OCI-M1 (cell line): ENCODE results near the gene DENND4C.
A peak's percentile ranks its signal among the peaks of the same experiment; 100 is the strongest.

Experiments used
- DNase-seq: peaks from one replicate; lab custom pipeline; 2025; lab: John Stamatoyannopoulos, UW

The DENND4C gene

DNA sequence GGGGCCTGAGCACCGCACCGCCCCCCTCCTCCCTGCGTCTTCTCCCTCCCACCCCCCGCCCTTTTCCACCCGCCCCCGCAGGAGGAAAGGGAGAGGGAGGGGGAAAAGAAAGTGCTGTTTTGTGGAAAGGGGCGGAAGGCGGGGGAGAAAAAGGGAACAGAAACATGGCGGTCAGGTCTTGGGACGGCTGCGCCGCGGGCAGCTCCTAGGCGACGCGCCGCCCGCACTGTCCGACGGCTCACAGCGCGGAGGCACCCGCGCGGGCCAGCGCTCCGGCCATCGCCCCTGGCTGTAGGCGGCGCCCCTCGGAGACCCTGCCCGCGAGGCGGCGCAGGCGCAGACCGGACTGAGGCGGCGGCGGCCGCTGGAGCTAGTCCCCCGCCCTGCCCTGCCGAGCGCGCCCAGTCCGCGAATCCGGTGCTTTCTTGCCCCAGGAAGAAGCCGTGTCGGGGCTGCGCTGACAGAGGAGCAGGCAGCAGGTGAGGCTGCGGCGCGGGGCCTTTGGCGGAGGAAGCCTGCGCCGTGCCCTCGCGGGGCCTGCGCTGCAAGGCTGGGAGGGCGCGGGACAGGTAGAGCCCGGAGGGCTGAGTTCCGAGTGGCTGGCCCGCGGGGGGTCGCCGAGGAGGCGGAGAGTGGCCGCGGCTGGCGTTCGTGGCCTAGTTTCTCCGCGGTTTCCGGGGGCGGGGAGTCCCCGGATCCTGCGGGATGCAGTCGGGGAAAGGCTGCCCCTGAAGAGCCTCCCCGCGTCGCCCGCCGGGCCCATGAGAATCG, at the start of gene DENND4C:
Gene DENND4C (plus strand): TSS at position 339 of the 771 bp plus-strand sequence. CDS start 45,482 bp downstream, outside the sequence.
- peak; percentile 87 for DNase-seq

DNA sequence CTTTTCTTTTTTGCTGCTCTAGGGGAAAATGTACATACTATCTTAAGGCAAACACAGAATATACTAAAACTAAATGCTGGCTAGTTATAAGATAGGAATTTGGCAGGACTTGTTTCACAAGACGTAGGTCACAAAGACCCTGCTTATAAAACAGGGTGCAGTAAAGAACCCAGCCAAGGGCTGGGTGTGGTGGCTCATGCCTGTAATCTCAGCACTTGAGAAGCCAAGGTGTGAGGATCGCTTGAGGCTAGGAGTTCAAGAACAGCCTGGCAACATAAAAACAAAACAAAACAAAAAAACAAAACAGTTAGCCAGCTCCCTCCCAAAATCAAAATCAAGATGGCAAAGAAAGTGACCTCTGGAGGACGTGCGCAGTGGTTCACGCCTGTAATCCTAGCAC, 49.5 kb upstream of the DENND4C start:
- DNase-seq, result no peak

DNA sequence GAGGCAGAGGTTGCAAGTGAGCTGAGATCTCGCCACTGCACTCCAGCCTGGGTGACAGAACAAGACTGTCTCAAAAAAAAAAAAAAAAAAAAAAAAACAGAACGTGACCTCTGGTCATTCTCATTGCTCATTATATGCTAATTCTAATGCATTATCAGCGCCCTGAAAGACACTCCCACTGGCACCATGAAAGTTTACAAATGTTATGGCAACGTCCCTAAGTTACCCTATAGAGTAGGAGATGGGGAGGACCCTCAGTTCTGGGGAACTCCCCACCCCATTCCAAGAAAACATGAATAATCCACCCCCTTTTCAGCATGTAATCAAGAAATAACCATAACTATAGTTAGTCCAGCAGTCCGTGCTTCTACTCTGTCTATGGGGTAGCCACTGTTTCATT, 48.9 kb upstream of the DENND4C start:
- no peak for DNase-seq

DNA sequence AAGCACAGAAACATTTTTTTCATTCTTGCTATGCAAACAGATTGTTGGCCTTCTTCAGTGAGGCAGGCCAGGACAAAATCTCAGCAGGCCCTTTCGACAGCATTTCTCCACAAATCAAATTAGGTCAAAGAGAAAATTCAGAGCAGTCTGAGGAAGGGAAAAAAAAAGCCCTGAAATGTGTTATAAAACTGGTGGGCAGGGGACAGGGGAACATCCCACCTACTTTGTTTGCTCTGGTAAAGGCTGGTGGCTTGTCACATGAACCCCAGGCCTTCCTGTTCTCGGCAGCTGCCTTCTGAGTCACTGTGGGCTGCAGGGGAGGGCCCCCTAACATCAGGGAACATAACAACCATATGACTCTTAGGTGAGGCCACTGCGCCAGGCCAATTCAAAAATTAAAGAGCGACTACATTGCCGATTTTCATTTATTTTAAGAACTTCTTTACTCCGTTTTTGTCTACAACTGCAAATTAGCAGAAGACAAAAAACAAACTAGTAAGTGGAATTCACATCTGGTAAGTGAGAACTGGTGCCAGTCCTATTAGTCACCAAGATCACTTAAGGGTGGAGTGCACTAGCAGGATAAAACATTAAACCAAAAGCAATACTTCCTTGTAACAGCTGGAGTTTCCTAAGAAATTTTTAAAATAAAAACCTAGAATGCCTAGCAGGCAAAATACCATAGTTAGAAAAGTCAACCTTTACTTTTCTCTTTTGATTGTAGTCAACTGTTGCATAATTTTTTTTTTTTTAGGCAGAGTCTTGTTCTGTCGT, 46.2 kb upstream of the DENND4C start:
- peak; percentile 33 for DNase-seq

DNA sequence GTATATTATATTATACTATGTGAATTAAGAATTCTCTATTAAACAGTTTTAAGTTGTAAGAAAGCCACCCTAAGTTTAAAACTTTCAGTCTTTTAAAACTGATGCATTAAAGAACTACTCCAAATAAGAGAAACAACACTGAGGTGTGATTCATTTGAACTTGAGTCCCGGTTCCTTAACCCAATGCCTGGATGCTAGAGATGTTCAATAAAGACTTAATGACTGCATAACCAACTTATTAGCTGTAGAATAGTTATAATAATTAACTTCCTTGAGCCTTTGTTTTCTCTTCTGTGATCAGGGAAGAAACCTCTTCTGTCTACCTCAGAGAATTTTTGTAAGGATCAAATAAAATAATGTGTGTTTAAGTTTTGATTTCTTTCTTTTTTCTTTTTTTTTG, 45.3 kb upstream of the DENND4C start:
- DNase-seq, result no peak

DNA sequence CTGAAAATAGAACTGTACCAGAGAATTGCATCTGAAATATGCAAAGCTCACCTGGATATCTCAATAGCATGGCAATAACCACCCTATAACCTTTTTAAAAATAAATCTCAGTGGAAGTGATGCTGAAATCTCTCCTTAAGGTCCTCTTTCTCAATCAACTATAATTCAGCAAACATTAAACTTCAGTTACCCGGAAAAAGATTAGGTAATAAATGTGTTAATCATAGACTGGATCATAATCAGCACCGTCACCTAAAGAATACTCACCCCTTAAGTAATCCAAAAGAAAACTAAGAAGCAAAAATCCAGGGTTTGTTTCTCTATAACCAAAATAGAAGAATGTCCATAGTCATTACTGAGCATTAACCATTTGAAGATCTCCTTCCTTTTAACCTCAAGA, 44.3 kb upstream of the DENND4C start:
- no peak for DNase-seq

DNA sequence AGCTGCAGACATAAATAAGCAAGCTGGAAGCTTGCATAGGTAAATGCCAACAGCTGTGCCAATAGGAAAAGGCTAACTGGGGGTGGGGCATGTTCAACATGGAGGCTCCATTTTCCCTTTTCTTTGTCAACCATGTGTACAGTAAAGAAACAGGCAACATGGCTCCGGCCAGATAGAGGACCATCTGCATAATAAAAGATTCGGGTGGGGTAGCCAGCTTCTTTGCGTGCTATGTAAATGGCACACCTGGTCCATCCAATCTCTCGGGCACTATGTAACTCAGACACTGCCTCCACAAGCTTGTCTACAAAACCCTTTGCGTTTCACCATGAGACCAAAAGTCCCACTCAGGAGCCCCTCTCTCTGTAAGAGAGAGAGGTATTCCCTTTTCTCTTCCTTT, 41.7 kb upstream of the DENND4C start:
- no peak for DNase-seq

DNA sequence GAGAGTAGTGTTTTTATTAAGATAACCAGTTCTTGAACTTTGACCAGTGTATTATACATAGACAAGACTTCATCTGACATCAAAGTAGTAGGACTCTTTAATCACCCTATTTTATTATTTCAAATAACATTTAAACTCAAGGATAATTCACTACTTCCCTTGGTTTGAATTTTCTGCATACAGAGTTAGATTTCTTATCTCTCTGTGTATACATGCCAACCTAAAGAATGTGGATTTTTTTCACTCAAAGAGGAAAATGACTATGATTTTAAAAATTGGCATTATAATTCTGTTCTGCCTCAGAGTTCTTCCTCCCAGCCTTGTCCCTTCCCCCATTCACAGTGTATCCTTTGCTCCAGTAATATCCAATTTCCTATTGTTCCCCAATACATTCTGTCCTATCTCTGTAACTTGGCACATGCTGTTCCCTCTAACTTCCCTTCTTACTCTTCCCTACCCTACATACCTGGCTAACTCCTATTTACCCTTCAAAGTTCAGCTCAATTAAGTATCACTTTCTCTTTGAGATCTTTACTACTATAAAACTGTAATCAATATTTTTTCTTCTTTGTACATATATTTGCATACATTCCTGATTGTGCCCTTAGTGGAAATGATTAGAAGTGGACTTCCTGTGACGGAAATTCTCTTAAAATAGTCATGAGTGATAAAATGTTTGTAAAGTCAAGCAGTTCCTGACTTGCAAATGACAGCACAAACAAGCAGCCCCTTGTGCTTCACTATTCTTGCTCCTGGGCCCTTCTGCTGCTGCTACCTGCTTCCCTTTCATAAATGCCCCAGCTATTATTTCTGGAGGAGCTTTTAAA, 38.1 kb upstream of the DENND4C start:
- no peak for DNase-seq

DNA sequence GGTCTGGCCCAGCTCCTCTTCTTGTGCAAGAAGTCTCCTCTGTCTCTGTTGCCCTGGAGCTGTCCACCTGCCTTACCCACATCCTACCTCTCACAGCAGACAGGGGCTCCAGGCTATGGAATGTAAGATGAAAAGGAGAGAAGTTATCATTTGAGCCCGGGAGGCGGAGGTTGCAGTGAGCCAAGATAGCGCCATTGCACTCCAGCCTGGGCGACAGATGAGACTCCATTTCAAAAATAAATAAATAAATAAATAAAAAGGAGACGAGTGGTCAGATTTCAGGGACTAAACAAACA, 37.5 kb upstream of the DENND4C start:
- no peak for DNase-seq

DNA sequence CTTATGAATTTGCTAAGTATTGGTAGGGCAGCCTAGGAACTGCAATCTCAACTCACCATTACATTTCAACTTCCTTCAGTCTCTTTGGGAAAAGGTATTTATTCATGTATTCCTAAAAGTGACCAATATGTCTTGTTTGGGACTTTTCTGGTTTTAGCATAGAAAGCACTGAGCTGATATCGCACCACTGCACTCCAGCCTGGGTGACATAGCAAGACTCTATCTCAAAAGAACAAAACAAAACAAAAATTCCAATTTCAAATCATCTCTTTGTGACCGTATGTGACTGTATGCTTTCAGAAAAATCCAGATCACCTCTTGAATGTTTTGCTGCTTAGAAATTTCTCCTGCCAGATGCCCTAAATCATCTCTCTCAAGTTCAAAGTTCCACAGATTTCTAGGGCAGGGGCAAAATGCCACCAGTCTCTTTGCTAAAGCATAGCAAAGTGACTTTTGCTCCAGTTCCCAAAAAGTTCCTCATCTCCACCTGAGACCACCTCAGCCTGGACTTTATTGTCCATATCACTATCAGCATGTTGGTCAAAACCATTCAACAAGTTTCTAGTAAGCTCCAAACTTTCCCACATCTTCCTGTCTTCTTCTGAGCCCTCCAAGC, 37.0 kb upstream of the DENND4C start:
- DNase-seq, result peak; percentile 7

DNA sequence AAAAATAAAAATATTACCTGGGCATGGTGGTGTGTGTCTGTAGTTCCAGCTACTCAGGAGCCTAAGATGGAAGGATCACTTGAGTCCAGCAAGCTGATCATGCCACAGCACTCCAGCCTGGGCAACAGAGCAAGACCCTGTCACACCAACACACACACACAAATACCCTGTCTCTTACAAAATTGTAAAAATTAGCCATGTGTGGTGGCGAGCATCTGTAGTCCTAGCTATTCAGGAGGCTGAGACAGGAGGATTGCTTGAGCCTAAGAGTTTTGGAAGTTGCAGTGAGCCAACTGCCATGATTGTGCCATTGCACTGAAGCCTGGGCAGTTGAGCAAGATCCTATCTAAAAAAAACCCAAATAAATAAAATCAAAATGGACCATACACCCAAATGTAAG, 32.1 kb upstream of the DENND4C start:
- no peak for DNase-seq

DNA sequence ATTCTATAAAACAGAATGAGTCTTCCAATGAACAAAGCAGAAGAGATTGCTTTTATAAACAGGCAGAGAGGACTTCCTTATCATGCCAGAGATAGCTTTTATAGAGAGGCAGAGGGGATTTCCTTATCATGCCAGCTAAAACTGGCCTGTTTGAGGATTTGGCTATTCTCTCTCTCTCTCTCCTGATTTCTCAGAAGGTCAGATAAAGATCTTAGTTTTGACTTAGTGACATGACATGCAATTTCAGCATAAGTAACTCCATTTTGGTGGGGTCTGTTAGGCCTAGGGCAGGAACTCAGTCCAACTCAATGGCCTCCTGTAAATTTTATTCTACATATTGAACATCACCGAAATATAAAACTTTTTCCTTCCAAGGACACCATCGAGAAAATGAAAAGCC, 31.5 kb upstream of the DENND4C start:
- DNase-seq, result peak; percentile 57

DNA sequence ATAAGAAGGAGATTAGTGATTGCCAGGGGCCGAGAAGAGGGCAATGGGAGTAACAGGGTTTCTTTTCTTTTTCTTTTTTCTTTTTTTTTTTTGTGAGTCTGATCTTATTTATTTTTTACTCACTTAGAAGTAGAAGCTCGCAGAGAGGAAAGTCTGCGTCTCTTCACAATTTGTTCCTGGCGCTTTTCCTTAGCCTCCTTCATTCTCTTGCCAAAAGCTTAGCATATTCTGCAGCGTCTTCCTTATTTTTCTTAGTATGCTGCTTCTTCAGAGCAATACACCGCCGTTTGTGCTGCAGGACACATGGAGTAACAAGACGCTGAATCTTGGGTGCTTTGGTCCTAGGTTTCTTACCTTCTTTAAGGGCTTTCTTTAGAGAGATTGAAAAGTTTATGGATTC, 30.3 kb upstream of the DENND4C start:
- no peak for DNase-seq

DNA sequence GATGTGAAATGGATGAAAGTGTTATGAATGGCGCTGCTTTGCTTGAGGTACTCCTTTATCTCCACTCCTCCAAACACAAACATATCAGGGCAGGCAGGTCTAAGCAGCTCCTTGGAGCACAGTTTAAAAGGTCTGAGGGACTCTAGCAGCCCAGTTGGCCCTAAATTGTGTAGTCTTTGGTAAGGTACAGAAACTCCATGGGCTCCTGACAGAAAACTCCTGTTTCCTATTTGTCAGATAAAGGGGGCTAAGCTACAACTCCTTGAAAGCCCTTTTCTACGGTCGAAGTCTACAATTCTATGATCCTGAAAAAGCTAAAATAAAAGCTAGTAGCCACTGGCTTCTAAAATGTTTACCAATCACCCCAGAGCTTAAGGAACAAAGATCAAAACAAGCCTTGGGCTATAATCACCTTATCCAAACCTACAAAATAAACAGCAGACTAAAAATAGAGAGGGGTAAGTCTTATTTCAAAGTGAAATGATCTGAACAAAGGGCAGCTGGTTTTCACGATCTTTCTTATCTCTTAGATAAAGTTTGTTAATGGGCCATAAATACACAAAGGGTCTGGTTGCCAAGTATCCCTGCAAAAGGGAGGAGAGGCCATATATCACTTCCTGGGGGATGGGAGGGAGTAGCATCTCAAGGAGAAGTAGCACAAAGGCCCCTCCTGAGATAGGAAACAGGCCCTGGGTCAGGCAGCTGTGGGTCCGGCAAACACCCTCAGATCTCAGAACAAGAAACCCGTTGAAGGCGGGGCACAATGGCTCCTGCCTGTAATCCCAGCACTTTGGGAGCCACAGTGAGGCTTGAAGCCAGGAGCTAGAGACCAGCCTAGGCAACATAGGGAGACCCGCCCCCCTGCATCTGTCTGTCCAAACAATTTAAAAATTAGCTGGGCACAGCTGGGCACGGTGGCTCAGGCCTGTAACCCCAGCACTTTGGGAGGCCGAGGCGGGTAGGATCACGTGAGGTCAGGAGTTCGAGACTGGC, 28.3 kb upstream of the DENND4C start:
- no peak for DNase-seq

DNA sequence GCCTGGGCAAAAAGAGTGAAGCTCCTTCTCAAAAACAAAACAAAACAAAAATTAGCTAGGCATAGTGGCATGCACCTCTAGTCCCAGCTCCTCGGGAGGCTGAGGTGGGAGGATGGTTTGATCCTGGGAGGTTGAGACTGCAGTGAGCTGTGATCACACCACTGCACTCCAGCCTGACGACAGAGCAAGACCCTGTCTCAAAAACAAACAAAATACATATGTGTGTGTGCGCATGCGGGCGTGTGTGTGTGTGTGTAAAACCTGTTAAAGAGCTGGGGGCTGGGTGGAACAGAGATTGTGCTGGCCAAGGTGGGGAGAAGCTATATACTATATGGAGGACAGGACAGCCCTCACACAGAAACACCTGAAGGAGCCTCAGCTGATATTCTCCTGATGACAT, 27.4 kb upstream of the DENND4C start:
- DNase-seq, result no peak

DNA sequence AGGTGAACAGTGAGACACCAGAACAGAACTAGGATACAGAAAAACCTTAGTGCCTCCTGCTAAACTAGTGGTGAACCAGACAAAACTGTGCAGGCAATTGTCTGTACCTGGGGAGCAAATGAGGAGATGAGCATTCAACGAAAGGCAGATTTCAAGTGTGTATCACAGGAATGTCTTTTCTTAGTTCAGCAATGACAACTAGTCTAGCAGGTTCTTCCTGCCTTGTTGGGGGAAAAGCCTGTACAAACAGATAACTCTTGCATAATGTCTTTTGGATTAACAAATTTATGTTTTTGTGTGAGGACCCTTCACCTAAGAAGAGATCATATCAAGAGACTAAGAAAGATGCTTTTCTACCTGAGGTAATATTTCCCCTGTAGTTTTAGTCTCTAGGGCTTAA, 21.8 kb upstream of the DENND4C start:
- DNase-seq, result no peak

DNA sequence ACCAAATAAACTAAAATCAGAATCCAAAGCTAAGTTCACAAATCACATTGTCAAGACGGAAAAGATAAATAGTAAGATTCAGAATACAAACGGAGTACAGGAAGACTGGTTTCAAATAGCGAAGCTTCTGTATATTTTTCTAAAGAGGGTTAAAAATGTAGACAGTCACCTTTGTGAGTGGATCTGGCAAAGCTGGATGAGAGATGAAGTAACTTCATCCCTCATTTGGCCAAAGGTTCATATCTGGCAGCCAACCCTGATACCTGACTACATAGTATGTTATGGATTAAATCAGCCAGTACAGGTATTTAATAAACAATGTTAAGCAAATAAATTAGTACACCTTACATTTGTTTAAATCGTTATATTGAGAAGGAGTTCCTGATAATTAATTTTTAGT, 21.3 kb upstream of the DENND4C start:
- no peak for DNase-seq

DNA sequence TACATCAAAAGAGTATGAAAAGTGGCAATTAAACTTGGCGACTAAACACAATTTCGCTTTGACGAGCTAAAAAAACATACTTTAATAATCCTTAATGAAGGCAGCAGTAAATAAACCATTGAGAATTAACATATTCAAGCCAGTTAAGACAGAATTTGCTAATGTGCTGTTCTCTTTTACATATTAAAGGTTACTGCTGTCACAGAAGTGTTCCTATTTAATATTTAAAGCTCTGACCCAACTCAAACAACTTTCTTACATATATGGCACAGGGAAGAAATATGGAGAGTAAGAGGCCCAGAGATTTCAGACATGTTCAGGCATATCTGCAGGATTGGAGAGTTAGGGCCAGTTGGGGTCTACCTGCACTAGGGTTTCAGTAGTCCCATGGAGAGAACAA, 16.7 kb upstream of the DENND4C start:
- DNase-seq, result no peak

DNA sequence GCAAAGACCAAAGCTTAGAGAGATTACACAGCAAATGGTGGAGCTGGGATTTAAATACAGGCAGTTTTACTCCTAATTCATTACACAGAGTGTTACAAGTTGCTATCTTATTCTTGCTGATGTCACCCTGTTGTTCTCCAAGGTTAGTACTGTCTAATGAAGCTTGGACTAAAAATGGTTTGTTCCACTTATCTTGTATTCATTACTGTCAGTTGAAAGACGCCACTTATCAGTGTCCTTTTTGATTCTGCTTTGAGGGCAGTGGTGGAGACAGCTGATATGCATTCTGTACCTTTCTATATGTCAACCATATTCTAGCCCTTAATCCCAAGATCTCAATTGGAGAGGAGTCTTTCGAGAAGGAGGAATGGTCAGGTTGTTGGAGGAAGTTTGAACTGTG, 14.0 kb upstream of the DENND4C start:
- peak; percentile 73 for DNase-seq

DNA sequence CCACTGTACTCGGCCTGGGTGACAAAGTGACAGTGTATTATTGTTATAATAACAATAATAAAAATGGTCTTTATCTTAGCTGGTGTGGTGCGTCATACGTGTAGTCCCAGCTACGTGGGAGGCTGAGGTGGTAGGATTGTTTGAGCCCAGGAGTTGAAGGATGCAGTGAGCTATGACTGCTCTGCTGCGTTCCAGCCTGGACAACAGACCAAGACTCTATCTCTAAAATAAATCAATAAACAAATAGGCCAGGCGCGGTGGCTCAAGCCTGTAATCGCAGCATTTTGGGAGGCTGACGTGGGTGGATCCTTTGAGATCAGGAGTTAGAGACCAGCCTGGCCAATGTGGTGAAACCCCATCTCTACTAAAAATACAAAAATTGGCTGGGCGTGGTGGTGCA, 9.2 kb upstream of the DENND4C start:
- no peak for DNase-seq

DNA sequence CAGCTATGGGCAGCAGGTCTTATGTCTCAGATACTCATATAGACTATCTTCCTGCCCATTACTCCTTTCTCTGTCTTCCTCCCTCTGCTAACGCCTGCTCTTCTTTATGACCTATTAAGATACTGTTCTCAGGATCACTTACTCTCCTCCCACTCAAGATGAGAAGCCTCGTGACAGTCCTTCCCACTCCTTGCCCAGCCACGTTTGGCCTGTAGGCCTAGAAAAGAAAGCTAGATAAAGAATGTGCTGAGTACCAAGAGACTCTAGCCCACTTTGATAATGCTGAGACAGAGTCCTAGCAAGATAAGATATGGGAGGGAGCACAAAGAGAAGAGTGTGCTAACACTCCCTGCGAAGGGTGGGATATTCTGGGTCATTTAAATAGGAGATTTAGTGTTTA, 6.8 kb upstream of the DENND4C start:
- peak; percentile 72 for DNase-seq
